IPS DF 19.7 (cell line): ENCODE measurements around the gene GNPDA1.
A peak's percentile ranks its signal among the peaks of the same experiment; 100 is the strongest.

ENCODE experiments used
- DNase-seq: peaks from one replicate; pipeline ENCODE4 v3.0.0-alpha.2; 2013; ENCODE audit warnings: low read depth, low spot score

The GNPDA1 gene

DNA sequence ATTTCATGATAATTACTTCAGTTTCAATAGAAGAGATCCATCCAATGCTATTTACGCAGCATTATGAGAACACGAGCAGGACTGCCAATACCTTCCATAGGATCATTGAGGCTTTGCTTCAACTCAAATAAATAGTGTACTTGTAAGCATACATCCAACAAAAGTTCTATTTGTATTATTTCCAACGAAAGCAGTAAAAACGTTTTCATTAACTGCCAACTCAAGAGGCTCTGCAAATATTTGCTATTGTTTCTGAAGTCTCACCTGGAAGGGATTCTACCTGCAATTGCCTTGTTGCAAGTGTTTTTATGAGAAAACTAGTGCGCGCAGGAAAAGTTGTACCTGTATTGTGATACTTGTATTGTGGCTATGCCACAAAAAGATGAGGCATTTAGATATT lies 11.0 kb upstream of the GNPDA1 start:
- DNase-seq = no peak

DNA sequence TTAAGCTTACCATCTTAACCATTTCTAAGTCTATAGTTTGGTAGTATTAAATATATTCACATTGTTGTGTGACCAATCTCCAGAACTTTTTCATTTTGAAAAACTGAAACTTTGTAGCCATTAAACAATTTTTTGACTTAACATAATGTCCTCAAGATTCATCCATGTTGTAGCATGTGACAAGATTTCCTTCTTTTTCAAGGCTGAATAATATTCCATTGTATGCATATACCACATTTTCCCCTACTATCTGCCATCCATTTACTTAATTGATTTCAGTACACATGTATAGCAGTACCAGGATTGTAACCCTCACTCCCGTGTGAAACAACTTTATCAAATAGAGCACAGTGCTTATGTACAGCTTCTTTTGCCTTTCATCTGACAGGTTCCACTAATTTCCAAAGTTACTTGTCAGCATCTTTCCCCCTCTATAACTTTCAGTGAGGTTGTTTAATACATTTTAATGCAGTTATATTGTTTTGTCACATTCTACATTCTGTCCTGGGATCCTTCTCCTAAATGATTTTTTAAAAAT lies 7.4 kb upstream of the GNPDA1 start:
- no peak for DNase-seq

DNA sequence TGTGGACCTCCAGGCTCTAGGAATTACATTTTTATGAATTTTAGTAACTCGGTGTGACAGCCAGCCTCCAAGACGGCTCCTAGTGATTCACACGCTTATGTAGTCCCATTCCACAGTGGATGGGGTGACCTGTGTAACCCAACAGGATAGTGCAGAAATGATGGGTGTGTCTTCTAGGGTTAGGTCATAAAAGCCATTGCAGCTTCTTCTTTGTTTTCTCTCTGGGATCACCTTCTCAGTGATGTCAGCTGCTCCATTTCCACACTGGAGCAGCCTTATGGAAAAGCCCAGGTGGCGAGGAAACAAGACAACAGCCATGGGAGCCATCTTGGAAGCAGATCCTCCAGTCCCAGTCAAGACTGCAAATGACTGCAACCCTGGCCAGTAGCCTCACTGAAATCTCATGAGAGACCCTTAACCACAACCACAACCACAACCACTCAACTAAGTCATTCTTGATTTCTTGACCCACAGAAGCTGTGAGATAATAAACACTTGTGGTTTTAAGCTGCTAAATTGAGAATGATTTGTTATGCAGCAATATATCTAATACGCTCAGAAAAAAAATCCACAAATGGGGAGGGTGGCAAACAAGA lies 5.1 kb upstream of the GNPDA1 start:
- no peak for DNase-seq

DNA sequence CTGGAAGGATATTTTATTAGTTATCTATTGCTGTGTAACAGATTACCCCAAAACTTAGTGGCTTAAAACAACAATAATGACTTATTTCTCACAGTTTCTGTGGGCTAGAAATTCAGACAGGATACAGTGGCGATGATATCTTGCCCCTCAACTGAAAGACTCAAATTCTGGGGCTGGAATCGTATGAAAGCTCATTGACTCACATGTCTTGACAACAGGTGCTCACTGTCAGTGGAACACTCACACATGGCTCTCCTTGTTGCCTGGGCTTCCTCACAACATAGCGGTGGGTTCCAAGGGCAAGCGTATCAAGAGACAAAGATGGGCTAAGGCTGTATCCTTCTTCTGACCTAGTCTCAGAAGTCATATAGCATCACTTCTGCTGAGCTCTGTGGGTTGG lies 3.7 kb upstream of the GNPDA1 start:
- no peak for DNase-seq

DNA sequence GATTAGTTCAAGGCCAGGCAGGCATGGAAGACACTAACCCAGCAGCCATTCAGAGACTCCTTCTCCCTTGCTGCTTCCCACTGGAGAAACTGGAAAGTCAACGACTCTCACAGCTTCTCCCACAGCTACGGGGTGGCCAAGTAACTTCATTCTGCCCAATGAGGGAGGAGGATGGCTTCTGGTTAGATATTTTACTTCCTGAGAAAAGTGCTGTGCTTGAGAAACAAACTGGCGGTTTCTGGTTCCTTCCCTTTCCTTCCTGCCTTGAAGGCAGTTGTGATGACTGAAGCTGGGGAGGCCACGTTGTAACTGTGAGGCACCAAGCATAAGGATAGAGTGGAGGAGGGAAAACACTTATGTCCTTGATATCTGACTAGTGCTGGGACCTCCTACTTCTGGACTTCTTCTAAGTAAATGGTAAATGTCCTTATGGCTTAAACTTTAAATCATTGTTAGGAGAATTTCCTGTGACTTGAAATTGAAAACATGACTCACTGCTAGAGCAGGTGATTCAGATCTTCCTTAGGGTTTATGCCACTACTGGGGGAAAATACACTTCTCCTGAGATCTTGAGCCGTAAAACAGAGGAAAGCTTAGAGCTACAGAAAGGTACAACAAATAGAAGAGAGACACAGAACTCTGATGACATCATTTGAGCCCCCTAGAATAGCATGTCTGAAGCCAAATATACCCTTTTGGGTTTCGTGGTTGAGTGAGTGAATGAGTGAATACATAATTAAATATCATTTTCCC lies 3.1 kb upstream of the GNPDA1 start:
- no peak for DNase-seq

DNA sequence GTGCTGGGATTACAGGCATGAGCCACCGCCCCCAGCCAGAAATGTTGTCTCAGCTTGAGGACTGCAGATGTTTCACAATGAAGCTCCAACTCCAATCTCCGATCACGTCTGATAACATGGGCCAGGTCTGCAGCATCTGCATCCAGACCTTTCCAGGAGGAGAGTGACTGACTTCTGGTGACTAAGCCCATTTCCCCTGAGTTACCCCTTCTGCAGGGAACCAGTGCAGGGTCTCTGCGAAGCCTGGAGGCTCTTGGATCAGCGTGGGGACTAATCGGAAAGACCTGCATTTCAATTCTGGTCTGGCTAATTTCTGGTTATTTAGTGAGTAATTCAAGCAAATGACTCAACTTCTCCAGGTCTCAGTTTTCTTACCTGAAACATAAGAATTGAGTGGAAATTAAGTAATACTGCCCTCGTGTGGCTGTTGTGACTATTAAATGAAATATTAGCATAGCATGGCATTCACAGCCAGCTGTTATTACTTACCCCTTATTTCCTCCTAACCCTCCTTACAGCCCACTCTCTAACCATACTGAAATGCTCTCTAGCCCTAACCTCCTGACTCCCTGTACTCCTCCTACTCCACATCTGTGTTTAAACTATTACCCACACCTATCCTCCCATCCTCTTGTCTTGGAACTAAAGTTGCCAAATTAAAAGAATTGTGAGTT lies 2.2 kb upstream of the GNPDA1 start:
- DNase-seq = no peak

DNA sequence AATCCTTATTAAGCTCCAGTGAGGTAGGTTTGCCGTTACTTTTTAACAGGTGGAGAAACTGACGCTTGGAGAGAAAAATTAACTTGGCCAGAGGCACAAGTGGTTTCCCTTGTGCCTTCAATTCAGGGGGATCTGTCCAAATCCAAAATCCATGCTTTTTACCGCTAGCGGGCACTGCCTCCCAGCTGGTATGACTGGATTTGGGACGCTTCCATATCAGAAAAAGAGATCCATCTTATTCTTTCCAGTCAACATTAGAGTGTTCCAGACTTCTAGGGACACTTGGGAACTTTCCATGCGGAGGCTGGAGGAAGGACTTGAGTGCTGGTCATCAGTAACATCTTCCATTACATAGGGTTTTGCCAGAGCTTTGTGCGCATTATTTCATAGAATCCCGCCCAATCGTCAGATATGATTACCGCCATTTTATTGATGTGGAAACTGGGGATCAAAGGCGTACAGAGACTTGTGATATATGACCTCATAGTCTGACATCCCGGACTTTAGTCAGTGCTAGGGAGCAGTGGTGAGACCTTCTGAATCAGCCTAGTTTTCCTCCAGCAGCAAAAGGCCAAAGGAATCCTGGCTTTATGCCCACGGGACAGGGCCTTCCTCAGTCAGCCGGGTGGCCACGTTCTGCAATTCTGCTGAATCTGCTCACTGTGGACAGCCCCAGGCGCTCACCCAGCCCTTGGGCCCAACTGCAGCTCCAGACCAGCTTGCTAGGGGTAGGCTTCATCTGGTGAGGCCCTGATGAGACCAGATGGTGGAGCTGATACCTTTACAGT lies 1.1 kb upstream of the GNPDA1 start:
- DNase-seq = no peak

DNA sequence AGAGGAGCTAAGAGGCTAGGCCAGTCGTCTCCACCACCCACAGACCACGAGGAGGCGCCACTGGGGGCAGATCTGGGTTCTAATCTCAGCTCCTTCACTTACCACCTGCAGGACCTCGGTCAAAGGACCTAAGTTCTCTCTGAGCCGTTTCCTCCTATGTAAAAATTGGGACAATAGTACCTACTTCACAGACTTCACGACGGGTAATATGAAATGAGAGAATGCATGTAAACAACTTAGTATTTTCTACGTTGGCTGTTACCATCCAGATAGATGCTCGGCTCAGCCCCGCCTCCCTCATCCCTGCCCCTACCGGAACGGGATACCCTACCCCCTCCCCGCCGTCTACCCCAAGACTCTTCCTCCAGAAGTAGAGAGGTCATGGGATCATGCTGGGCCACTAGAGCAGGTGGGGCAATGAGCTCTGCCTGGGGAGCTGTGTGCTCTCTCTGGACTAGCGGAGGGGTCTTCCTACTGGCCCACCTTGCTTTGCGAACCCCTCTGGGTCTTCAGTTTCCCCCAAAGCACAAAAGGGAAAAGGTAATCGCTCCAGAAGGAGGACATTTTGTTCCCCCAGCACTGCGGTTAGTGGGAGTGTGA lies 541 bp downstream of the GNPDA1 start:
- peak; percentile 48 for DNase-seq

DNA sequence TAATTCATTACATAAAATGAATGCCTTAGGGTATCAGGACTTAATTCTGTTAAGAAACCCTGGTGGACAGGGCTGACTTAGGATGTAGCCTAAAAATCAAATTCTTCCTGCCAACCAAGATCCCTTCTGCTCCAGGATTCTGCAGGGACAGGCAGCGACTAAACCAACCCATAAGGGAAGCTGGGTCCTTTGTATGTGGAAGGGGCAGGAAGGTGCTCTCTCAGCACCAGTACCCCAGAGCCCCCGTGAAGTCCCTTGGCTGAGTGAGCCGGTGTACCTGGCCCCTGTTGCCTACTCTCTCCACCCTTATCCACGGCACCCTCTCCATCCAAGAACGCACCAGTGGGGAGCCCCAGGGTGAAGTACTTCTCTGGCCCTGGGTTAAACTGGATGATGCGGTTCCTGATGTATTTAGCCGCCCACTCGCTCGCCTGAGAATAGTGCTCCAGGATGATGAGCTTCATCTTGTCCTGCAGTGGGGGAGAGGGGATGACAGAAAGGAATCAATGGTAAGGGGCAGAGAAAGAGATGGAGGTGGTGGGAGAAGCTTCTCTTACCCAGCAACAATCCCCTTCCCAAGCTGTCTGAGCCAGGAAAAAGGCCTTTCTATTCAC lies 1.1 kb downstream of the GNPDA1 start:
- DNase-seq = no peak

DNA sequence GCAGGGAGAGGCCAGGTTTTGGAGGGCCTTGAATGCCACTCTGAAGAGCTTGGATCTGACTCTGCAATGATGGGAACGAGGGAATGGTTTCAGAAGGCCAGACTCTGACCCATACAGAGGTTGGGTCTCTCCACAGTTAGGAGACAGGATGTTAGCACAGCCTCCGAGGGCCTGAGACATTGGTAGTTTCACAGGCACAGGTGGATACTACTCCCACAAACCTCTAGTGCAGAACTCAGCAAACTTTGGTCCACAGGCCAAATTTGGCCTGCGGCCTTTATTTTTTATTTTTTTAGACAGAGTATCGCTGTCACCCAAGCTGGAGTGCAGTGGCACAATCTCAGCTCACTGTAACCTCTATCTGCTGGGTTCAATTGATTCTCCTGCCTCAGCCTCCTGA lies 2.9 kb downstream of the GNPDA1 start:
- no peak for DNase-seq

DNA sequence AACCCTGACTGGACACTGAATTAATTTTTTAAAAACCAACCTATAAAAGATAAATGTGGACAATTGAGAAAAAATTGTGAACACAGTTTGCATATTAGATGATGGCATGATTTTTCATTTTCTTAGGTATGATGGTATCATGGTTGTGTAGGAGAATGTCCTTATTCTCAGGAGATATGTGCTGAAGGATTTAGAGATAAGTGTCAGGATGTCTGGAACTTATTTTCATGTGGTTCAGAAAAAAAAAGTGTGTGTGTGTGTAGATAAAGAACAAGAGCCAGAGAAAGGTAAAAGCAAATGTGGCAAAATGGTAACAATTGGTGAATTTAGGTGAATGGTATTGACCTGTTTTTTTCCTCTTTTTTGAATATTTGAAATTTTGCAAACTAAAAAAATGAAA lies 4.0 kb downstream of the GNPDA1 start:
- no peak for DNase-seq

DNA sequence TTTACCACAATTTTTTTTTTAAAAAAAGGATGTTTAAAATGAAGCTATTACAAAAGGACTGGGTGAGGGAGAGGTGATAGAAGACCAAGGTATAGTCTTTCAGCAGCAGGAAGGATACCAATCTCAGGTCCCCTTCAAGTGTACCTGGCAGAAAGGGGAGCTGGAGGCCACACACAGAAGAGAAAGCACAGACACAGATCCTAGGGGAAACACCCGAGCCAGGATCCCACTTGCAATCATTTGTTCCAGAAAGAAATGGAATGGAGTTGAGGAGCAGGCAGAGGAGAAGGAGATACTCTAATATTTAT lies 5.6 kb downstream of the GNPDA1 start:
- DNase-seq = no peak

DNA sequence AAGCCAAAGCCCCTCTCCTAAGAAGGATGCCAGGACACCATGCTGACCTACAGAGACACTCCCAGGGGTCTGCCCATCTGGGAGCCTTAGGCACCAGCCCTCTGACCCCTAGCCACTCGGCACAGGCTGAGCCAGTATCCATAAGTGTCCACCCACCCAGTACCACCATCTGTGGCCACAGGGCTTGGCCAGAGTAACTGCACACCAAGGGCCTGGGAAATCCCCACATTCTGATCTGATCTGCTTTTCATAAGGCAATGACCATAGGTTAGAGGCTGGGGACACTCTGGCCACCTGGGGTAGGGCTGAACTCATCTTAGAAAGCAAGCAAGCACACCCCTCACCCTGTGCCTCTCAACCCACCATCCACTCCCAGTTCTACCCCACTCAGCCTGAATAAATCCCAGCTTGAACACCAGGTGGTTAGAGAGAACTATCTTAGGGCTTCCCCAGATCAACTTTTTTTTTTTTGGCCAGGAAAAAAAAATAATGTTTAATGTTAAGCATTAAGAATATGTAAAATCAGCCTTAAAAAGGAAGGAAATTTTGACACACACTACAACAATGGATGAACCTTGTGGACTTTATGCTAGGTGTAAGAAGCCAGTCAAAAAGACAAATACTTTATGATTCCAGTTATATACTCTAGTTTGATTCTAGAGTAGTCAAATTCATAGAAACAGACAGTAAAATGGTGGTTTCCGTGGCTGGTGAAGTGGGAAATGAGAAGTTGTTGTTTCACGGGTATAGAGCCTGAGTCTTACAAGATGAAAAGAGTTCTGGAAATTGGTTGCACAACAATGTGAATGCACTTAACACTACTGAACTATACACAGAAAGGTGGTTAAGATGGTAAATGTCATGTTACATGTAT lies 6.2 kb downstream of the GNPDA1 start:
- DNase-seq = no peak

DNA sequence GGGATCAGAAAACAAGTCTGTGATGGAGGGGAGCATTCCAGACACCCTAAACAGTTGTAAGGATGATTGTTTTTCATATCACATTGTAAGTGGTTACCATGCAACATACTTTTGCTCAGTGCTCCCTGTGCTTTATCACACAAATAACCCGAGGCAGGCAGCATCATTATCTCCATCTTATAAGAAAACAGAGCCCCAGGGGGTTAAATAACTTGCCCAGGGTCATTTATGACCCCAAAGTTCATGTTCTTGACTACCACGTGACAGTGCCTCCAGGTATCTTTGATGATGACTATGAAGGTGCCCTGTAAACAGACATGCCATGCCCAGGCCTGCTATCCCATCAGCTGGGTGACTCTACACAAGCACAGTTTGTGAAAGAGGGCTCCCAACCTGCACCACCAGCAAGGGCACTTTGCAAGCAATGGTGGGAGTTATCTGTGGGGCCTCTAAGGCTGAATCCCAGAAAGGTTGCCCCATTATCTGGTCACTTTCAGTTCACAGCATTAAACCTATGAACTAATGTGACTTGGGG lies 9.5 kb downstream of the GNPDA1 start:
- DNase-seq = no peak

DNA sequence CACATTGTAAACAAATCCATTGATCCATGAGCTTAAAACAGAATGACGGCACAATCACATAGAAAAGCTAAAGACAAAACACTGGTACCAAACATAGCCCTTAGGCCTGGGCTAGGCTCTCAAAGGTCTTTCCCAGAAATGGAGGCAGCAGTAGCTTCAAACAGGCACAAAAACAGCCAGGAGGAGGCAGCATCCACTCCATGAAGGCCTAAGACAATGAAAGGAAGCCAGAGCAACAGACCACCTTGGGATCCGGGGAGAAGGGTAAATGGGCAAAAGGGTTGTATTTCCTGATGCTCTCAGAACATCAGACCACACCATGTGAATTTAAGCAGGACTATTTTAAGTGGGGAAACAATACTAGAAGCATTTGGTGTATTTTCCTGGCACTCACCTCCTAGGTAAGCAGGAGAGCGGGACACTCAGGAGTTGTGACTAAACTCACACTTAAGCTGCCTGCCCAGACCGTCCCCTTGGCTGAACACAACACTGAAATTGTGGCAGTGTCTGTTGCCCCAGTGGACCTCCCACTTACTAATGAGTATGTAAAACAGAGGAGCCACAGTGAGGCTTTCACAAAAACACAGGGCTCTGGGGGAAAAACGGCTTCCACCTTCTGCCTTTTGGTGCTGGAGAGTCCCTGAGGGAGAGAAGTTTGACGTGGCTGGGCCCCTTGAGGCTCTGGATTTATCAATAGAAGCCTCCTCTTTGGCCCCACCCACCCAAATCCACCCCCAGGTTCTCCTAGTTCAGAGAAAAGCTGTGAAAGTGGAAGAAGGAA lies 11.9 kb downstream of the GNPDA1 start:
- no peak for DNase-seq

DNA sequence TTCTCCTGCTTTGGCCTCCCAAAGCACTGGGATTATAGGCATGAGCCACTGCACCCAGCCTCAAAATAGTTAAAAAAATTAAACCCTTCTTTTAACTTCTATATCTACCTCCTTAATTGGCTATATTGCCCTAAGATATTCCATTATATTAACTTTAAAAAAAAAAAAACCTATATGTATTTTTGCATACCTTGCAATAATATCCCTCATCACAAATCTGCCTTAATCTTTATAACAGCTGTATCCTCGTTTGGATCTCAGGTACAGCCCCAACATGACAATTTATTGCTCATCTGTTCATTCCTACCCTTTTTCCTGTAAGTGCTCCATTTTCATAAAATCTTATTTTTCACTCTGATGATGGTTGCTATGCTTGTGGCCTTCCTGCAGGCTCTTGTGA lies 12.7 kb downstream of the GNPDA1 start:
- DNase-seq = no peak

DNA sequence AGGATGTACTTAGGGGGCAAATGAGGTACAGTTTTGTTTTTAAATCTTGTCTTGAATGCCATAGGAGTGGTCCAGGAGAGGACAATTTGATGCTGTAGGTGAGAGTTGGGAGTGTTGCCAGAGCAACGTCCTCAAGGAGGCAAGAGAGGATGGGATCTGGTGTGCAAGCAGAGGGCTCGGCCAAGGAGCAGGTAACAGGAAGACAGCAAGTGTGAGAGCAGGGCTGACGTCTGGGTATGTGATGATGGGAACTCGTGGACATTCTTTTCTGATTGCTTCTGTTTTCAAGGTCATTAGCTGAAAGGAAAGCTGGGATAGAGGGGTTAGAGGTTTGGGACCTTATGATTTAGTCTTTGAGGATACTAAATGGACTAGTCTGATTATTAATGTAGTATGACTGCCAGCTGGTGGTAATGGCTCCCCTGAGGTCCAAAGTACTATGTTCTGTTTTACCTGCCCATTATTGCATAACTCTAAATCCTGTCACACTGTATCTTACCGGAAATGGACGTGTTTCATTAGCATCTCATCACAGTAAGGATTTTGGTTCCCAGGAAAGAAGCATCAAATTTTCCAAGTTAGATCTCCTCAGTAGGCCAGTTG lies 15.4 kb downstream of the GNPDA1 start:
- DNase-seq = no peak

DNA sequence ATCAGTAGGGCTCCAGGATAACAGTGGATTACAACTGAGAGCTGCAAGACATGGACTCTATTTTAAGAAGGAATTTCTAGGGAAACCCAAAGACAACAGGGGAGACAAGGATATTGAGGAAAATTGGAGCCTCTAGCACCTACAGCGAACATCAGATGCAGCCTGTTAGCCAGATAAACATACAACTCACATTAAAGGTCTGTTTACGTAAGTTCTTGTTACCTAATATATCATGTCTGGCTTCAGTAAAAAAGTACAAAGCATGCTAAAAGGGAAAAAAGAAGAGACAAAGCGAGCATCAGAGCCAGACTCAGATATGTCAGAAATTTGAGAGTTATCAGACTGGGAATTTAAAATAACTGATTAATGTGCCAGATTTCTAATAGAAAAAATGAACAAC lies 17.2 kb downstream of the GNPDA1 start:
- no peak for DNase-seq
